Measurements from ENCODE around the gene EIF5. TPM values are rescaled to one million over a fixed set of nuclear protein-coding genes. Genes with fewer than 3 reads are reported as not detected.

Gene EIF5
- polyA plus RNA-seq, 1 experiment, result 477 TPM

DNA sequence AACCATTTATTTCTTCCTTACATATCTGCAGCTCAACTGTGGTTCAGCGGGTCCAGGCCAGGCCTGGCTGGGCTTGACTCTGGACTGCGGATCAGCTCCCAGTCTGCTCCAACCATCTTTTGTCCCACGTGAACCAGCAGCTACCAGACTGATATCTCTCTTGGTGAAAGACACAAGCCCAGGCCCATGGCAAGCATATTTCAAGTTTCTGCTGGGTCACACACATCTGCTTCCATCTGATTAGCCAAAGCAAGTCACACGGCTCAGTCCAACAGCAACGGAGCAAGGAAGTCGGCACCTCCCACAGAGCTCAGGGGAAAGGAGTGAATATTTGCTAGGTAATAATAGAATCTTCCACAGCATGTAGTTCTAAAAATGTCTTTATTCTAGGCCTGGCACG is 26.5 kb downstream of the EIF5 start:
- TF ChIP-seq, protein P1, sequence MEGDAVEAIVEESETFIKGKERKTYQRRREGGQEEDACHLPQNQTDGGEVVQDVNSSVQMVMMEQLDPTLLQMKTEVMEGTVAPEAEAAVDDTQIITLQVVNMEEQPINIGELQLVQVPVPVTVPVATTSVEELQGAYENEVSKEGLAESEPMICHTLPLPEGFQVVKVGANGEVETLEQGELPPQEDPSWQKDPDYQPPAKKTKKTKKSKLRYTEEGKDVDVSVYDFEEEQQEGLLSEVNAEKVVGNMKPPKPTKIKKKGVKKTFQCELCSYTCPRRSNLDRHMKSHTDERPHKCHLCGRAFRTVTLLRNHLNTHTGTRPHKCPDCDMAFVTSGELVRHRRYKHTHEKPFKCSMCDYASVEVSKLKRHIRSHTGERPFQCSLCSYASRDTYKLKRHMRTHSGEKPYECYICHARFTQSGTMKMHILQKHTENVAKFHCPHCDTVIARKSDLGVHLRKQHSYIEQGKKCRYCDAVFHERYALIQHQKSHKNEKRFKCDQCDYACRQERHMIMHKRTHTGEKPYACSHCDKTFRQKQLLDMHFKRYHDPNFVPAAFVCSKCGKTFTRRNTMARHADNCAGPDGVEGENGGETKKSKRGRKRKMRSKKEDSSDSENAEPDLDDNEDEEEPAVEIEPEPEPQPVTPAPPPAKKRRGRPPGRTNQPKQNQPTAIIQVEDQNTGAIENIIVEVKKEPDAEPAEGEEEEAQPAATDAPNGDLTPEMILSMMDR (IDR thresholded peaks at IDR 0.05; ENCODE audit: low read depth, low read length), result no peak
- CTCF ChIA-PET, result interaction anchor here (1.4 to 2.6 kb wide), 2 partner anchors 22 to 31 kb away, joined by 3 to 9 read pairs; no protein-coding TSS in a partner anchor
- no peak overlapping the region for H3K27ac ChIP-seq (ENCODE audit: low read depth, low read length)
- H3K27me3 ChIP-seq (ENCODE audit: control insufficient read depth, insufficient read depth, low read length), result no peaks in the 10 kb centered on the region
- H3K9me3 ChIP-seq (ENCODE audit: control insufficient read depth, insufficient read depth, low read length), result peaks cover 22% of the 10 kb centered on the region
- DNase-seq (ENCODE audit: low read depth, low spot score), result no peak
- no peak overlapping the region for H3K4me3 ChIP-seq (ENCODE audit: low read depth, low read length)
- POLR2A ChIA-PET, result interaction anchor here (0.6 to 1.8 kb wide), 3 partner anchors 12 to 27 kb away, joined by 3 to 5 read pairs (median 3); partner anchors contain the start of gene EIF5

DNA sequence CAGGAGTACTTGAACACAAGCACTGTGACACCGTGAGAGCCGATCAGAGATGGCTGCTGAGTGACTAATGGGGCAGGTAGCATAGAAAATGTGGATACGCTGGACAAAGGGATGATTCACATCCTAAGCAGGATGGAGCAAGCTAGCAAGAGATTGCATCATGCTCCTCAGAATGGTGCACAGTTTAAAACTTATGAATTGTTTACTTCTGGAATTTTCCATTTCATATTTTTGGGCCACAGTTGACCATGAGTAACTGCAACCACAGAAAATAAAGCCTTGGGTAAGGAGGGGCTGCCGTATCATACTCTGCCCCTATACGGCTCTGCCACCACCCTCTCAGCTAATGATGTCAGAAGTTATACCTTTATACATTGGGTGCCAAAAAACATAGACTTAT is 27.8 kb downstream of the EIF5 start:
- Histone ChIP-seq H3K27me3 (ENCODE audit: control insufficient read depth, insufficient read depth, low read length) (no peaks in the 10 kb centered on the region), H3K27ac (ENCODE audit: low read depth, low read length) (peak overlapping the region; percentile 82), H3K9me3 (ENCODE audit: control insufficient read depth, insufficient read depth, low read length) (peaks cover 22% of the 10 kb centered on the region), H3K4me3 (ENCODE audit: low read depth, low read length) (no peak overlapping the region)
- TF ChIP-seq, protein P1 (IDR thresholded peaks at IDR 0.05; ENCODE audit: low read depth, low read length), result no peak
- POLR2A ChIA-PET, result interaction anchor here (1.4 to 1.8 kb wide), 2 partner anchors 17 to 28 kb away, joined by 3 to 5 read pairs; partner anchors contain the start of gene EIF5
- CTCF ChIA-PET, result interaction anchor here (2.6 kb wide), 1 partner anchor 29 kb away, joined by 9 read pairs; no protein-coding TSS in a partner anchor
- peak; percentile 85 for DNase-seq (ENCODE audit: low read depth, low spot score)

DNA sequence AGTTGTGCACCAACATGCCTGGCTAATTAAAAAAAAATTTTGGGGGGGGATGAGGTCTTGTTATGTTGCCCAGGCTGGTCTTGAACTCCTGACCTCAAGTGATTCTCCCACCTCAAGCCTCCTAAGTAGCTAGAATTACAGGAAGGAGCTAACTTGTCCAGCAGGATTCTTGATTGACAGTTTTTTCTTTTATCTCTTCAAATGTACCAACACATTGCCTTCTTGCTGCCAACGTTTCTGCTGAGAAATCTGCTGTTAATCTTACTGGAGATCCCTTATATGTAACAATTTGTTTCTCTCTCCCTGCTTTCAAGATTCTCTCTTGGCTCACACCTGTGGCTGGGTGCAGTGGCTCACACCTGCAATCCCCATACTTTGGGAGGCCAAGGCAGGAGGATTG is 28.7 kb downstream of the EIF5 start:
- Histone ChIP-seq H3K9me3 (ENCODE audit: control insufficient read depth, insufficient read depth, low read length) (peaks cover 22% of the 10 kb centered on the region), H3K27me3 (ENCODE audit: control insufficient read depth, insufficient read depth, low read length) (no peaks in the 10 kb centered on the region), H3K4me3 (ENCODE audit: low read depth, low read length) (no peak overlapping the region), H3K27ac (ENCODE audit: low read depth, low read length) (peak overlapping the region; percentile 47)
- TF ChIP-seq, protein P1 (IDR thresholded peaks at IDR 0.05; ENCODE audit: low read depth, low read length), result no peak
- POLR2A ChIA-PET, result no interaction called here
- CTCF ChIA-PET, result interaction anchor here (2.6 kb wide), 1 partner anchor 28 kb away, joined by 9 read pairs; no protein-coding TSS in a partner anchor
- DNase-seq (ENCODE audit: low read depth, low spot score), result no peak

DNA sequence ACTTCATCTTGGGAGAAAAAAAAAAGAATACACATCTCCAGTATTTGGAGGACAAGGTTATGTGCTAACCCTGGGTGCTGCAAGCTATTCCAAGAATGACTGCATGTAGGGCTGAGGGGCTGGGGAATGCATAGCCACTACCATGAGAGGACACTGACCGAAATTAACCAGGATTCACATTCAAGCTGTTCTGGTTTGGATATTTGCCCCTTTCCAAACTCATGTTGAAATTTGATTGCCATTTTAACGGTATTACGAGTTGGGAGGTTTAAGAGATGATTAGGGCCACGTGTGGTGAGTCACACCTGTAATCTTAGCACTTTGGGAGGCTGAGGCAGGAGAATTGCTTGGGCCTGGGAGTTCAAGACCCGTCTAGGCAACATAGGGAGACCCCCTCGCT is 32.7 kb downstream of the EIF5 start:
- no peak for DNase-seq (ENCODE audit: low read depth, low spot score)
- CTCF ChIA-PET, result no interaction called here
- no peak overlapping the region for H3K27ac ChIP-seq (ENCODE audit: low read depth, low read length)
- TF ChIP-seq, protein P1 (IDR thresholded peaks at IDR 0.05; ENCODE audit: low read depth, low read length), result no peak
- H3K27me3 ChIP-seq (ENCODE audit: control insufficient read depth, insufficient read depth, low read length), result no peaks in the 10 kb centered on the region
- POLR2A ChIA-PET, result no interaction called here
- peaks cover 14% of the 10 kb centered on the region for H3K9me3 ChIP-seq (ENCODE audit: control insufficient read depth, insufficient read depth, low read length)
- H3K4me3 ChIP-seq (ENCODE audit: low read depth, low read length), result no peak overlapping the region

DNA sequence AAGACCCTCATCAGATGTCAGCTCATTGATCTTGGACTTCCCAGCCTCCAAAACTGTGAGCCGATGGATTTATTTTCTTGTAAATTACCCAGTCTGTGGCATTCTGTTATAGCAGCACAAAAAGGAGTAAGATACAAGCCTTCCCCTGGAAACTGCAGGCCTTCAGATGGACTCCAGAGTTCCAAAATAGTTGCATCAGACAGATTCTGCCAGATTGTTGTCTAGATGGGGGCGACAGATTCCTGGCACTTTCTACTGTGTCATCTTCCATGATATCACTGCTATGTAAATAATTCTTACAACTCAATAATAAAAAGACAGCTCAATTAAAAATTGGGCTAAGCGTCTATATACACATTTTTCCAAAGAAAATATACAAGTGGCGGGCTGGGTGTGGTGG is 34.0 kb downstream of the EIF5 start:
- TF ChIP-seq, protein P1 (IDR thresholded peaks at IDR 0.05; ENCODE audit: low read depth, low read length), result no peak
- ChIA-PET CTCF (interaction anchor here (0.6 to 1.3 kb wide), 3 partner anchors 10 to 26 kb away, joined by 3 to 9 read pairs (median 4); no protein-coding TSS in a partner anchor), POLR2A (interaction anchor here (0.6 to 0.9 kb wide), 2 partner anchors 17 to 34 kb away, joined by 3 read pairs; partner anchors contain the start of genes EIF5 and MARK3)
- Histone ChIP-seq H3K9me3 (ENCODE audit: control insufficient read depth, insufficient read depth, low read length) (peaks cover 8% of the 10 kb centered on the region), H3K27me3 (ENCODE audit: control insufficient read depth, insufficient read depth, low read length) (no peaks in the 10 kb centered on the region), H3K27ac (ENCODE audit: low read depth, low read length) (no peak overlapping the region), H3K4me3 (ENCODE audit: low read depth, low read length) (no peak overlapping the region)
- DNase-seq (ENCODE audit: low read depth, low spot score), result no peak
